Testis (tissue), 2 donors: ENCODE data around the gene C1D.

Experiments
- CTCF ChIP-seq, 3 experiments: fragments of 450-650 bp in 2 of 3; fragments of 200-600 bp in 1 of 3; sonication (generic) in 1 of 3; IDR thresholded peaks; one replicate each; pipeline ENCODE4 v1.5.1; 2016 to 2019; ENCODE audit warnings: antibody characterized with exemption in 3 of 3, mild to moderate bottlenecking in 2 of 3, moderate library complexity in 1 of 3
- POLR2A ChIP-seq: fragments of 450-650 bp; IDR thresholded peaks from one replicate; pipeline ENCODE4 v1.6.1; 2017; ENCODE audit warnings: antibody characterized with exemption, mild to moderate bottlenecking, moderate library complexity

DNA sequence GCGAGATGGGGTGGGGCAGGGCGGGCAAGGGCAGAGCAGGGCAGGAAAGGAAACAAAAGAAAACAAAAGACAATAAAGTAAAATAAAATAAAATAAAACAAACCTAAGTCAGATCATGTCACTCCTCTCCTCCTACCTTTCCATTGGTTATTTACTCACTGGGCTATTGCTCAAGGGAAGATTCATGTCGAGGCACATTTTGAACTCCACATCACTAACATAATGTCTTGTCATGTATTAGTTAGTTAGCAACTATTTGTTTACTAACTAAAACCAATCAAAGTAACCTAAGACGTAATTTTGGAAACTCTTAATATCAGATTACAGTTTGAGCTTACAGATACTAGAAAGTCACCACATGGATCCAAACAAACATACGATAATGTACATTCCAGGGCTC lies 2.2 kb downstream of the C1D start:
- no peak for TF ChIP-seq CTCF (IDR thresholded peaks at IDR 0.05)
- no peak for TF ChIP-seq POLR2A
